HCT116 (cell line): ENCODE data around the gene THSD7A. TPM values are rescaled to one million over a fixed set of nuclear protein-coding genes. Genes with fewer than 3 reads are reported as not detected.

ENCODE experiments used
- ATAC-seq: fragments of 200-7000 bp; cut with Tn5 transposase; 2 replicates; pipeline ENCODE4 v1.9.1; 2020; ENCODE audit warnings: mild to moderate bottlenecking, moderate library complexity
- BruUV-seq: library from RNA; stranded (reverse); fragments of 400-500 nt; replicated peaks from 2 replicates; lab custom pipeline; 2021; lab: Mats Ljungman, UMichigan
- CTCF ChIA-PET: fragments of 300-600 bp; sonication (Branson Sonifier 250); formaldehyde crosslinking; loops from one replicate; lab custom pipeline; 2021; ENCODE audit warnings: antibody characterized with exemption; lab: Charles Lee
- POLR2A ChIA-PET: fragments of 300-600, 350-600 bp; sonication (Branson Sonifier 250); formaldehyde crosslinking; loops from one replicate; lab custom pipeline; 2021; ENCODE audit warnings: antibody characterized with exemption; lab: Charles Lee
- RAD21 ChIA-PET, 2 experiments: fragments of 300-600 bp; sonication (Branson Sonifier 250); formaldehyde crosslinking; loops; one replicate each; lab custom pipeline; 2023; ENCODE audit warnings: low total read pairs in 2 of 2; ENCODE audit not compliant: uncharacterized antibody in 2 of 2, unreplicated experiment in 2 of 2, low non-redundant PET in 1 of 2; lab: Charles Lee
- DNase-seq: peaks from one replicate; pipeline ENCODE4 v3.0.0-alpha.2; 2010; ENCODE audit warnings: low read depth, low spot score
- H2AFZ ChIP-seq: fragments of 200-600 bp; shearing (Covaris generic), sonication (generic); 2 replicates; pipeline ENCODE4 v1.6.1; 2017; ENCODE audit warnings: low read depth, mixed run types, mixed read lengths, antibody characterized with exemption, low read length; ENCODE audit not compliant: poor library complexity, severe bottlenecking
- H3K27ac ChIP-seq: 2 replicates; pipeline ENCODE4 v1.5.1; 2012; ENCODE audit warnings: low read depth, low read length
- H3K27me3 ChIP-seq: fragments of 200-600 bp; sonication (generic); 2 replicates; pipeline ENCODE4 v1.6.1; 2016; ENCODE audit warnings: mixed run types, low read length, mixed read lengths; ENCODE audit not compliant: insufficient read depth
- H3K36me3 ChIP-seq, 2 experiments: fragments of 200-500 bp in 1 of 2; fragments of 200-600 bp in 1 of 2; sonication (Bioruptor generic) in 1 of 2; sonication (generic) in 1 of 2; 2 replicates each; pipeline versions ENCODE4 v1.5.1 to v1.6.1; 2014 to 2016; ENCODE audit warnings: low read length in 2 of 2, inconsistent platforms in 1 of 2, mixed read lengths in 1 of 2, mixed run types in 1 of 2; ENCODE audit not compliant: insufficient read depth in 2 of 2, control insufficient read depth in 1 of 2
- H3K4me1 ChIP-seq, 2 experiments: fragments of 200-600 bp in 1 of 2; sonication (generic) in 1 of 2; 2 replicates each; pipeline versions ENCODE4 v1.5.1 to v1.6.1; 2012 to 2017; ENCODE audit warnings: low read length in 2 of 2, inconsistent platforms in 1 of 2, mild to moderate bottlenecking in 1 of 2, mixed read lengths in 1 of 2, mixed run types in 1 of 2, moderate library complexity in 1 of 2; ENCODE audit not compliant: insufficient read depth in 2 of 2, control insufficient read depth in 1 of 2
- H3K4me2 ChIP-seq: fragments of 200-600 bp; sonication (generic); 2 replicates; pipeline ENCODE4 v1.6.1; 2017; ENCODE audit warnings: mixed run types, low read length, mixed read lengths
- H3K4me3 ChIP-seq, 2 experiments: fragments of 200-600 bp in 1 of 2; sonication (generic) in 1 of 2; replicated peaks in 1 of 2; 2 replicates each; pipeline ENCODE4 v1.5.1; 2011 to 2016; ENCODE audit warnings: low read length in 2 of 2, control low read depth in 1 of 2, low read depth in 1 of 2, mild to moderate bottlenecking in 1 of 2, mixed read lengths in 1 of 2, mixed run types in 1 of 2
- H3K79me2 ChIP-seq: fragments of 200-600 bp; sonication (generic); 2 replicates; pipeline ENCODE4 v1.6.1; 2017; ENCODE audit warnings: mild to moderate bottlenecking, mixed run types, low read length, moderate library complexity, mixed read lengths; ENCODE audit not compliant: insufficient read depth
- H3K9ac ChIP-seq: fragments of 200-600 bp; sonication (generic); 2 replicates; pipeline ENCODE4 v1.6.1; 2016; ENCODE audit warnings: low read length, mixed read lengths
- H3K9me2 ChIP-seq: fragments of 200-600 bp; sonication (generic), shearing (Covaris generic); 2 replicates; pipeline ENCODE4 v1.6.1; 2017; ENCODE audit warnings: mixed run types, mild to moderate bottlenecking, moderate library complexity; ENCODE audit not compliant: insufficient read depth
- H3K9me3 ChIP-seq, 2 experiments: fragments of 200-500 bp in 1 of 2; fragments of 200-600 bp in 1 of 2; sonication (Bioruptor generic) in 1 of 2; sonication (generic) in 1 of 2; 2 replicates each; pipeline ENCODE4 v1.6.1; 2014 to 2017; ENCODE audit warnings: low read length in 2 of 2, mixed read lengths in 2 of 2, inconsistent platforms in 1 of 2, low read depth in 1 of 2, mild to moderate bottlenecking in 1 of 2, mixed run types in 1 of 2, moderate library complexity in 1 of 2; ENCODE audit not compliant: control insufficient read depth in 1 of 2, insufficient read depth in 1 of 2
- H4K20me1 ChIP-seq: fragments of 200-600 bp; sonication (generic), shearing (Covaris generic); 2 replicates; pipeline ENCODE4 v1.6.1; 2017; ENCODE audit warnings: mixed run types, mild to moderate bottlenecking, moderate library complexity; ENCODE audit not compliant: insufficient read depth
- ATF3 ChIP-seq: IDR thresholded peaks from 2 replicates; pipeline ENCODE4 v1.6.1; 2012
- CEBPB ChIP-seq: IDR thresholded peaks from 2 replicates; pipeline ENCODE4 v1.6.1; 2012; ENCODE audit warnings: low read depth
- CTCF ChIP-seq, 3 experiments: fragments of 200-600 bp in 1 of 3; sonication (generic) in 1 of 3; IDR thresholded peaks in 2 of 3; conservative IDR thresholded peaks in 1 of 3; 2 replicates each; pipeline ENCODE4 v1.5.1; 2012 to 2017; ENCODE audit warnings: low read depth in 2 of 3, low read length in 2 of 3, antibody characterized with exemption in 1 of 3, borderline replicate concordance in 1 of 3, control low read depth in 1 of 3, mild to moderate bottlenecking in 1 of 3, mixed read lengths in 1 of 3, mixed run types in 1 of 3, moderate library complexity in 1 of 3; ENCODE audit not compliant: insufficient read depth in 1 of 3
- EGR1 ChIP-seq: IDR thresholded peaks from 2 replicates; pipeline ENCODE4 v1.6.1; 2012; ENCODE audit warnings: low read depth
- FOSL1 ChIP-seq: IDR thresholded peaks from 2 replicates; pipeline ENCODE4 v1.6.1; 2012; ENCODE audit warnings: low read depth
- JUND ChIP-seq: IDR thresholded peaks from 2 replicates; pipeline ENCODE4 v1.6.1; 2012
- MAX ChIP-seq: IDR thresholded peaks from 2 replicates; pipeline ENCODE4 v1.6.1; 2012
- POLR2AphosphoS5 ChIP-seq: IDR thresholded peaks from 2 replicates; pipeline ENCODE4 v1.6.1; 2011; ENCODE audit warnings: mild to moderate bottlenecking, low read depth, low read length, moderate library complexity
- REST ChIP-seq: IDR thresholded peaks from 2 replicates; pipeline ENCODE4 v1.6.1; 2012; ENCODE audit warnings: low read depth
- ZBTB33 ChIP-seq: IDR thresholded peaks from 2 replicates; pipeline ENCODE4 v1.6.1; 2011; ENCODE audit warnings: mild to moderate bottlenecking, low read length, moderate library complexity; ENCODE audit not compliant: insufficient replicate concordance; ENCODE audit errors: extremely low read depth
- ZFX ChIP-seq: fragments of 450-650 bp; IDR thresholded peaks from 2 replicates; pipeline ENCODE4 v1.6.1; 2017
- intact Hi-C: fragments of 100-400 bp; cut with micrococcal nuclease; formaldehyde crosslinking; loops from 2 replicates; pipeline ENCODE4 v1.10.0; 2022
- total RNA-seq: library from RNA; stranded (reverse); gene quantifications from one replicate; pipeline ENCODE4 v1.2.1, GENCODE V29; 2021; ENCODE audit not compliant: unreplicated experiment

Gene THSD7A
- total RNA-seq, 1 experiment from 2014 or later = 0.05 TPM

GRCh38 chr7:11413901-11414300 is 418.1 kb downstream of the THSD7A start (continued):
- no peak for TF ChIP-seq ZBTB33
- no peak for TF ChIP-seq MAX
- no peak for TF ChIP-seq POLR2AphosphoS5
- TF ChIP-seq REST = no peak
- TF ChIP-seq EGR1 = no peak
- no peak for TF ChIP-seq CEBPB
- no peak for TF ChIP-seq ATF3
- TF ChIP-seq, all 23 proteins: peak for 0

- intact Hi-C loops = no loop called here
- no peaks in the 10 kb centered on the region for H4K20me1 ChIP-seq
- ChIA-PET CTCF (no interaction called here), POLR2A (no interaction called here), RAD21 (no interaction called here)
- no peaks in the 10 kb centered on the region for H3K4me1 ChIP-seq
- H3K27me3 ChIP-seq = no peaks in the 10 kb centered on the region
- H2AFZ ChIP-seq = no peak overlapping the region
- H3K4me2 ChIP-seq = no peak overlapping the region
- H3K9ac ChIP-seq = no peak overlapping the region
- no peaks in the 10 kb centered on the region for H3K79me2 ChIP-seq
- H3K27ac ChIP-seq = no peak overlapping the region
- BruUV-seq = no TSS peak
- no peaks in the 10 kb centered on the region for H3K9me3 ChIP-seq
- ATAC-seq = no peak
- no peaks in the 10 kb centered on the region for H3K9me2 ChIP-seq
- H3K4me3 ChIP-seq = no peak overlapping the region
- no peak for DNase-seq
- H3K36me3 ChIP-seq = no peaks in the 10 kb centered on the region
- TF ChIP-seq ZFX (no peak), ATF3 (no peak), JUND (no peak), CTCF (IDR thresholded peaks at IDR 0.05 in 2 of 3, conservative IDR thresholded peaks at IDR 0.05 in 1 of 3; ENCODE audit: borderline replicate concordance in 1 of 3, insufficient read depth in 1 of 3, low read depth in 2 of 3, low read length in 2 of 3) (no peak), FOSL1 (no peak), REST (no peak)
These were observed 420.0 kb downstream of the THSD7A start for GRCh38 chr7:11412036-11412435.
